GM12891 (cell line): ENCODE results near the gene PTPRD.

Experiments used
- POLR2A ChIP-seq: IDR thresholded peaks from 2 replicates; pipeline ENCODE4 v1.6.1; 2011; ENCODE audit warnings: low read depth, low read length, control low read depth
- POLR2AphosphoS5 ChIP-seq: IDR thresholded peaks from 2 replicates; pipeline ENCODE4 v1.6.1; 2011; ENCODE audit warnings: low read depth, low read length, control low read depth
- POU2F2 ChIP-seq: IDR thresholded peaks from 2 replicates; pipeline ENCODE4 v1.6.1; 2011; ENCODE audit warnings: low read depth, mild to moderate bottlenecking, control low read depth, low read length, moderate library complexity
- SPI1 ChIP-seq: IDR thresholded peaks from 2 replicates; pipeline ENCODE4 v1.6.1; 2011; ENCODE audit warnings: low read depth, low read length, control low read depth
- TAF1 ChIP-seq: IDR thresholded peaks from 2 replicates; pipeline ENCODE4 v1.6.1; 2011; ENCODE audit warnings: low read depth, low read length, control low read depth

DNA sequence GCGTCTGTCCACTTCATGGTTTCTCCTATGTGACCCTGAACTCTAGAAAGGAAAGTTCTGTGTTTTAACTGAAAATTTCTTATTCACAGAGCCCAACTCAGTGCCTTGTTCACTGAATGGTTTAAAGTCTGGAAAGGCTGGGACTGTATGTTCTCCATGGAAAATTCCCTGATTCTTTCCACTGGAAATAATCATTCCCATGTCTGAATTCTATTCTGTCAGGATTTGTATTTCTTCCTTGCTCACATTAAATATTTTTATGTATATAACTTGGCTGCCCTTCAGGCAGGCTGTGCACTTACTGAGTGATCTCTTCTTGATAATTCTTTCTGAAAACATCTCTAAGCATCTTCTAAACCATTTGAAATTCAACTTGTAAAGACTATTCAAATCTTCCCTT lies 1686.3 kb downstream of the PTPRD start:
- TF ChIP-seq POU2F2, result no peak
- TF ChIP-seq POLR2A, result no peak
- TF ChIP-seq POLR2AphosphoS5, result no peak
- TF ChIP-seq TAF1, result no peak
- TF ChIP-seq SPI1, result no peak
